Ovary (tissue), 9 donors: ENCODE measurements around the gene RWDD4. TPM values are rescaled to one million over a fixed set of nuclear protein-coding genes. Genes with fewer than 3 reads are reported as not detected.

Experiments
- DNase-seq, 5 donors: peaks; one replicate each; pipeline ENCODE4 v3.0.0-alpha.2; 2019 to 2020
- H3K27ac ChIP-seq, 2 donors: fragments of 200-600 bp; one replicate each; pipeline versions ENCODE4 v1.5.1 to v1.8.0; 2019 to 2022
- H3K27me3 ChIP-seq: fragments of 200-600 bp; one replicate; pipeline ENCODE4 v1.8.0; 2022
- H3K36me3 ChIP-seq: fragments of 200-600 bp; sonication (generic); one replicate; pipeline ENCODE4 v1.5.1; 2019
- H3K4me1 ChIP-seq: one replicate; pipeline ENCODE4 v1.8.1; 2013; ENCODE audit warnings: mild to moderate bottlenecking, moderate library complexity; ENCODE audit not compliant: insufficient read depth
- H3K4me3 ChIP-seq: fragments of 200-600 bp; sonication (generic); one replicate; pipeline ENCODE4 v1.5.1; 2017
- H3K9me3 ChIP-seq, 2 donors: fragments of 200-600 bp in 1 of 2; sonication (generic) in 1 of 2; one replicate each; pipeline versions ENCODE4 v1.5.1 to v1.8.1; 2013 to 2019; ENCODE audit warnings: mild to moderate bottlenecking in 1 of 2, moderate library complexity in 1 of 2
- EP300 ChIP-seq: sonication (generic); formaldehyde crosslinking; IDR thresholded peaks from one replicate; pipeline ENCODE4 v1.6.1; 2017; ENCODE audit warnings: antibody characterized with exemption
- POLR2A ChIP-seq: fragments of 450-650 bp; IDR thresholded peaks from one replicate; pipeline ENCODE4 v1.6.1; 2017; ENCODE audit warnings: antibody characterized with exemption, mild to moderate bottlenecking, moderate library complexity
- WGBS, 3 donors: extraction: QIAGEN DNeasy Blood & Tissue Kit in 1 of 3; methylation state at CpG; one replicate each; pipeline versions ENCODE4 v1.1.5 to v1.1.7; 2013 to 2017; 5-methylcytosine and 5-hydroxymethylcytosine counted together
- intact Hi-C, 4 donors: fragments of 100-400 bp; cut with DNase I; formaldehyde crosslinking; loops; one replicate each; pipeline versions ENCODE4 v1.11.0 to v1.15.1; 2022 to 2023
- polyA plus RNA-seq, 2 donors: library from polyadenylated mRNA; stranded (reverse); fragments of 200-250 nt in 1 of 2; fragments of 350-450 nt in 1 of 2; fragmentation: Illumina TruSeq in 1 of 2; extraction: RNeasy Lipid Tissue Mini Kit (QIAGEN cat#74804) in 1 of 2; gene quantifications; one replicate each; pipeline ENCODE4 v1.2.3, GENCODE V29; 2013 to 2014
- total RNA-seq, 7 donors: library from RNA; depleted of rRNA in 2 of 7; stranded (reverse); fragments of >200 nt in 2 of 7; fragmentation: NEBNext Ultra II Directional in 3 of 7; extraction: Animal tissue kit (Norgen Biotek cat#: 25700) in 3 of 7; gene quantifications; one replicate each; pipeline versions ENCODE4 v1.1.0 to v1.2.4, GENCODE V29; 2016 to 2023
- TF ChIP-seq, protein P1 (sequence below), 3 donors: fragments of 450-650 bp in 2 of 3; fragments of 200-600 bp in 1 of 3; IDR thresholded peaks; one replicate each; pipeline versions ENCODE4 v1.5.1 to v1.8.0; 2016 to 2022; ENCODE audit warnings: antibody characterized with exemption in 3 of 3, mild to moderate bottlenecking in 1 of 3
- donor health status: DM: no; HTN: no; CAD: no; lungs with moderate emphysema.
- donor health status: DM: no; HTN: no; CAD: no.
- donor health status: Bipolar disorder and iron deficiency.
- donor health status: DM: yes; HTN: yes; CAD: no.
- donor health status: DM: no; HTN: no; CAD: no.
- donor health status: DM: yes; HTN: yes; CAD: no.

RWDD4 gene
- total and polyA plus RNA-seq, 9 donors, result 29.0 to 63.5 (median 37.8) TPM

DNA sequence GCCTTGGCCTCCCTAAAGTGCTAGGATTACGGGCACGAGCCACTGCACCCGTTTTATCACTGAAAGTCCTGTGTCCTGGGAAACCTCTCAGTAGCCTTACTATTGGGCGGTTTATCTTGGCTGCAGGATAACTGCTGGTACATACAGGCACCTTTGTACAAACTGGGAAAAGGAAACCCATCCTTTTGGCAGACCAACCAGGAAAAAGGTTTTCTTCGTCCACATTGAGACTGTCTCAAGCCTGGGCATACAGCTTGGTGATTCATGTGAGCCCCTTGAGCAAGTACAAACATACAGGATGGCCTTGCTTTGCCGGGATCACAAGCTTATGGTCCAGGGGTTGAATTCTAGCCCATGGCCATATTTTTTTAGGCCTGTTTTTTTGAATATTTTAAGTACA, 32.8 kb downstream of the RWDD4 start:
- H3K9me3 ChIP-seq, result no peaks in the 10 kb centered on the region
- 64 to 80% (median 71%) methylated on average over 6 of the region's 6 CpGs for WGBS, 3 donors
- peak in 2 of 5 donors; percentile 4 to 13 for DNase-seq
- H3K4me3 ChIP-seq, result no peak overlapping the region
- H3K4me1 ChIP-seq, result peaks cover 4% of the 10 kb centered on the region
- TF ChIP-seq EP300, result no peak
- TF ChIP-seq, protein P1, sequence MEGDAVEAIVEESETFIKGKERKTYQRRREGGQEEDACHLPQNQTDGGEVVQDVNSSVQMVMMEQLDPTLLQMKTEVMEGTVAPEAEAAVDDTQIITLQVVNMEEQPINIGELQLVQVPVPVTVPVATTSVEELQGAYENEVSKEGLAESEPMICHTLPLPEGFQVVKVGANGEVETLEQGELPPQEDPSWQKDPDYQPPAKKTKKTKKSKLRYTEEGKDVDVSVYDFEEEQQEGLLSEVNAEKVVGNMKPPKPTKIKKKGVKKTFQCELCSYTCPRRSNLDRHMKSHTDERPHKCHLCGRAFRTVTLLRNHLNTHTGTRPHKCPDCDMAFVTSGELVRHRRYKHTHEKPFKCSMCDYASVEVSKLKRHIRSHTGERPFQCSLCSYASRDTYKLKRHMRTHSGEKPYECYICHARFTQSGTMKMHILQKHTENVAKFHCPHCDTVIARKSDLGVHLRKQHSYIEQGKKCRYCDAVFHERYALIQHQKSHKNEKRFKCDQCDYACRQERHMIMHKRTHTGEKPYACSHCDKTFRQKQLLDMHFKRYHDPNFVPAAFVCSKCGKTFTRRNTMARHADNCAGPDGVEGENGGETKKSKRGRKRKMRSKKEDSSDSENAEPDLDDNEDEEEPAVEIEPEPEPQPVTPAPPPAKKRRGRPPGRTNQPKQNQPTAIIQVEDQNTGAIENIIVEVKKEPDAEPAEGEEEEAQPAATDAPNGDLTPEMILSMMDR (IDR thresholded peaks at IDR 0.05), result no peak
- no peak for TF ChIP-seq POLR2A
- H3K36me3 ChIP-seq, result no peaks in the 10 kb centered on the region
- H3K27me3 ChIP-seq, result no peaks in the 10 kb centered on the region
- peak overlapping the region in 1 of 2 donors; percentile 31 for H3K27ac ChIP-seq
- intact Hi-C loops, result no loop called here

DNA sequence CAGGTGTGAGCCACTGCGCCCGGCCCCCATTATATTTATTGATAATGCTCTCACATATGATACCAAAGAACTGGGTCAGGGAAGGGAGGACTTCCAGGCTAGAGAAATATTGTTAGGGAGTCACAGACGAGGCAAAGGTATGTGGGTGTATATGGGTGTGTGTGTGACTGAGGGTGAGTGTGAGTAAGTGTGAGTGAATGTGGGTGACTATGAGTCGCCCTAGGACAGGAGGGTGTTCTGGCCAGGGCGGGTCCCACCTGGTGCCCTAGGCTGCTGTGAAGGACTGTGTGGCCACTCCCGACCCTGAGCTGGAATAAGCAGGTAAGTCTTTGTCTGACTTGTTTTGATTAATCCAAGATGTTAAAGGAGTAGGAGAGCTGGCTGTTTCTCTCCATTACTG, 34.4 kb downstream of the RWDD4 start:
- DNase-seq, result peak in 1 of 5 donors; percentile 10
- Histone ChIP-seq H3K36me3 (no peaks in the 10 kb centered on the region), H3K4me3 (no peak overlapping the region), H3K4me1 (peaks cover 10% of the 10 kb centered on the region), H3K9me3 (no peaks in the 10 kb centered on the region), H3K27me3 (no peaks in the 10 kb centered on the region), H3K27ac (no peak overlapping the region)
- WGBS, 3 donors, result 90 to 94% (median 93%) methylated on average over 6 of the region's 6 CpGs
- intact Hi-C loops, result no loop called here
- TF ChIP-seq, protein P1 (IDR thresholded peaks at IDR 0.05), result no peak

DNA sequence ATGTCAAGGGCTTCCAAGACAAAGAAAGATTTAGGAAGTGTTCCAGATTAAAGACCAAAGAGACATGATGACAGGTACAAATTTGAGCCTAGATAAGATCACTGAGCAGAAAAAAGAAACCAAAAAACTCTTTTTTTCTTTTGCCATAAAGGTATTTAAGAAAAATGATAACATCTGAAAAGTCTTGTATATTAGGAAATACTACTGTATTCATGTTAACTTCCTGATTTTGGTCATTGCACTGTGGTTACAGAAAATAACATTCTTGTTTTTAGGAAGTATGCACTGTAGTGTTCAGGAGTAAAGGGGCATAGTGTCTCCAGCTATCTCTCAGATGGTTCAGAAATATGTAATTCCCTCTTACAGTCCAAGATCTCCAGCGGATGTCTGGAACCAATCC, 37.1 kb downstream of the RWDD4 start:
- no peak overlapping the region for H3K4me3 ChIP-seq
- 39 to 51% (median 47%) methylated on average over 1 of the region's 1 CpG for WGBS, 3 donors
- no peaks in the 10 kb centered on the region for H3K9me3 ChIP-seq
- H3K27ac ChIP-seq, result peak overlapping the region in 1 of 2 donors; percentile 53
- no peak for TF ChIP-seq EP300
- H3K36me3 ChIP-seq, result no peaks in the 10 kb centered on the region
- H3K27me3 ChIP-seq, result no peaks in the 10 kb centered on the region
- peaks cover 17% of the 10 kb centered on the region for H3K4me1 ChIP-seq
- no peak for DNase-seq
- intact Hi-C loops, result no loop called here

DNA sequence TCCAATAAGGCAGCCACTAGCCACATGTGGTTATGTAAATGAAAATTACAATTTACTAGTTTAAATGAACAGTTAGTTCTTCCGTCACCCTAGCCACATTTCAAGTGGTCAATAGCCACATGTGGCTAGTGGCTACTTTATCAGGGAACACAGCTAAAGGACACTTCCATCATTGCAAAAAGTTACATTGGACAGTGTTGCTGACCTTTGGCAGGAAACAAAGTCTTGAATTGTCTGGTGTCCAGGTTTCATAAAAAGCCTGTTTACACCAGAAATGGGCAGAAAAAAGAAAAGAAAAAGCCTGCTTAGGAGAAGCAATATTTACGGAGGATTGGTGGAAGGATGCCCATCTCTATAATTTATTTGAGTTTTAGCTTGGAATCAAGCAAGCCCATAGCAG, 38.6 kb downstream of the RWDD4 start:
- Histone ChIP-seq H3K9me3 (no peaks in the 10 kb centered on the region), H3K36me3 (no peaks in the 10 kb centered on the region), H3K27me3 (no peaks in the 10 kb centered on the region), H3K27ac (peak overlapping the region in 1 of 2 donors; percentile 79), H3K4me1 (peaks cover 18% of the 10 kb centered on the region), H3K4me3 (no peak overlapping the region)
- 45 to 48% (median 45%) methylated on average over 2 of the region's 2 CpGs for WGBS, 3 donors
- TF ChIP-seq POLR2A, result no peak
- TF ChIP-seq, protein P1 (IDR thresholded peaks at IDR 0.05), result no peak
- TF ChIP-seq EP300, result no peak
- DNase-seq, result peak in 1 of 5 donors; percentile 10
- intact Hi-C loops, result no loop called here

DNA sequence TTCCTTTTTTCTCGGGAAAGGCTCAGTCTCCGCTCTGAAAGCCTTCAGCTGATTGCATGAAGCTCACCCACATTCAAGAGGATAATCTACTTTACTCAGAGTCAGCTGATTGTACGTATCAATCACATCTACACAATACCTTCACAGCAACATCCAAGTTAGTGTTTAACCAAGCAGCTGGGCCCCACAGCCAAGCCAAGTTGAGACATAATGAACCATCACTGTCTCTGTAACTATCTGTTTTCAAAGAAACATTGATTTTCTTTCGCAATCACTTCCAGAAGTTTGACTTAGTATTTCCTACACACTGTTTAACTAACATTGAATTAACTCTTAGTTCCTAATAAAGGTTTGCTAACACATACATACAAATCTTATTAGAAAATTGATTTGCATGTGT, 40.3 kb downstream of the RWDD4 start:
- Histone ChIP-seq H3K4me1 (peaks cover 18% of the 10 kb centered on the region), H3K27ac (peak overlapping the region in 1 of 2 donors; percentile 79), H3K27me3 (no peaks in the 10 kb centered on the region), H3K4me3 (no peak overlapping the region), H3K36me3 (no peaks in the 10 kb centered on the region), H3K9me3 (no peaks in the 10 kb centered on the region)
- 15 to 28% (median 15%) methylated on average over 4 of the region's 4 CpGs for WGBS, 3 donors
- DNase-seq, result peak in 1 of 5 donors; percentile 72
- intact Hi-C loops, result loop anchor here in 1 of 4 donors (5.0 kb wide), 1 partner anchor 1321 kb away; no protein-coding TSS in a partner anchor
- TF ChIP-seq POLR2A, result no peak
- no peak for TF ChIP-seq EP300
- TF ChIP-seq, protein P1 (IDR thresholded peaks at IDR 0.05), result no peak
